HAP-1 (cell line): ENCODE measurements around the gene SPATA19.

Experiments used
- DNase-seq, 2 experiments: peaks; one replicate each; pipeline ENCODE4 v3.0.0-alpha.2; 2016 to 2020; ENCODE audit warnings: low spot score in 2 of 2
- H3K27me3 ChIP-seq: fragments of 250-450 bp; sonication (Bioruptor Pico); 2 replicates; pipeline ENCODE4 v1.5.1; 2020; ENCODE audit warnings: low read depth, mild to moderate bottlenecking, moderate library complexity
- H3K36me3 ChIP-seq: fragments of 250-450 bp; sonication (Bioruptor Pico); replicated peaks from 2 replicates; pipeline ENCODE4 v1.5.1; 2020; ENCODE audit warnings: mild to moderate bottlenecking
- H3K4me1 ChIP-seq: fragments of 250-450 bp; sonication (Bioruptor Pico); 2 replicates; pipeline ENCODE4 v1.5.1; 2020; ENCODE audit warnings: mild to moderate bottlenecking
- H3K4me3 ChIP-seq: fragments of 250-450 bp; sonication (Bioruptor Pico); 2 replicates; pipeline ENCODE4 v1.5.1; 2020; ENCODE audit warnings: mild to moderate bottlenecking, moderate library complexity
- H3K9me3 ChIP-seq: fragments of 250-450 bp; sonication (Bioruptor Pico); 2 replicates; pipeline ENCODE4 v1.5.1; 2020; ENCODE audit warnings: mild to moderate bottlenecking, moderate library complexity
- in situ Hi-C: fragments of 300-500 bp; cut with MboI; formaldehyde crosslinking; loops from 3 replicates; pipeline ENCODE4 v1.14.3; 2020; ENCODE audit warnings: low sequenced_read_pairs, inconsistent platforms, mixed read lengths

The SPATA19 gene, protein sequence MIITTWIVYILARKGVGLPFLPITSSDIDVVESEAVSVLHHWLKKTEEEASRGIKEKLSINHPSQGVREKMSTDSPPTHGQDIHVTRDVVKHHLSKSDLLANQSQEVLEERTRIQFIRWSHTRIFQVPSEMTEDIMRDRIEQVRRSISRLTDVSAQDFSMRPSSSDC

GRCh38 chr11:133845413-133845812 is at the start of gene SPATA19:
Gene SPATA19 (minus strand): TSS chr11:133845513. CDS start chr11:133845446, 67 bp downstream.
- Histone ChIP-seq H3K4me1 (no peaks in the 10 kb centered on the region), H3K9me3 (no peaks in the 10 kb centered on the region), H3K36me3 (no peaks in the 10 kb centered on the region), H3K4me3 (no peak within 1 kb of the TSS), H3K27me3 (peaks cover 14% of the 10 kb centered on the region; the same call in 1 of the 2 replicates)
- in situ Hi-C loops = no loop called here
- DNase-seq = no peak

GRCh38 chr11:133895061-133895479 is 49.8 kb upstream of the SPATA19 start:
- no peaks in the 10 kb centered on the region for H3K36me3 ChIP-seq
- H3K4me3 ChIP-seq = no peak overlapping the region
- H3K4me1 ChIP-seq = no peaks in the 10 kb centered on the region
- in situ Hi-C loops = no loop called here
- H3K9me3 ChIP-seq = no peaks in the 10 kb centered on the region
- no peaks in the 10 kb centered on the region for H3K27me3 ChIP-seq
- no peak for DNase-seq

DNA sequence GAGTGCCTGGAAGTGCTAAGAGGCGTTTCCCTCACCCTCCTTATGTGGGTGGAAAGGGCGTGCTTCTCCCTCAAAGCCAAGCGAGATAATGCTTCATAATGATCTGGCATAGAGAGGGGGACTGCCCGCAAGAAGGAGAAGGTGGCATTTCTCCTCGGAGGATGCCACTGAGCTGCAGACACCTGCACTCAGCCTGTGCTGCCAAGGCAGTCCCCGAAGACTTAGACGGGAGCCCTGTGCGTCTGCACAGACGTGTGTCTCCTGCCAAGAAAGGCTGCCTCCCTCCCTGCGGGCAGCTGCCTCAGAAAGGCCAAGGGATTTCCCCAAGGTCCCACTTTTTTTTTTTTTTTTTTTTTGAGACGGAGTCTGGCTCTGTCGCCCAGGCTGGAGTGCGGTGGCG is 48.1 kb upstream of the SPATA19 start:
- H3K27me3 ChIP-seq = peaks cover 5% of the 10 kb centered on the region; the same call in 1 of the 2 replicates
- no peaks in the 10 kb centered on the region for H3K4me1 ChIP-seq
- H3K9me3 ChIP-seq = no peaks in the 10 kb centered on the region
- in situ Hi-C loops = no loop called here
- no peak overlapping the region for H3K4me3 ChIP-seq
- H3K36me3 ChIP-seq = no peaks in the 10 kb centered on the region
- no peak for DNase-seq

- H3K4me1 ChIP-seq = no peaks in the 10 kb centered on the region
- in situ Hi-C loops = no loop called here
- H3K4me3 ChIP-seq = no peak overlapping the region
- H3K27me3 ChIP-seq = peaks cover 5% of the 10 kb centered on the region; the same call in 1 of the 2 replicates
- no peaks in the 10 kb centered on the region for H3K36me3 ChIP-seq
- H3K9me3 ChIP-seq = no peaks in the 10 kb centered on the region
- DNase-seq = no peak
These were observed 47.5 kb upstream of the SPATA19 start for GRCh38 chr11:133892584-133893380.

DNA sequence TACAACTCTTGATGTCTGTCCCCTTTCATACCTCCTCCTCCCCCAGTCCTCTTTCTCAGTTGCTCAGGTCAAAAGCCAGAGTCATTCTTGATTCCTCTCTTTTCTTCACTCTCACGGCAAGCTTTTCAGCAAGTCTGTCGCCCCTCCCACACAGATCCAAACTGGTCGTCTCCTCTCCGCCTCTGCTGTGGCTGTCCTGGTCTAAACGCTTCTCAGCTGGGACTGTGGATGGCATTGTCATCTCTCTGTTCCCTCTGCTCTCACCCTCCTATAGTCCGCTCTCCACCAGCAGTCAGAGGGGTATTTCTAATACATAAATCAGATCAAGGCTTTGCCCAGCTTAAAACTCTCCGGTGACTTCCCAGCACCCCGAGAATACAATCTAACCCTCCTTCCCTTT is 46.8 kb upstream of the SPATA19 start:
- Histone ChIP-seq H3K9me3 (no peaks in the 10 kb centered on the region), H3K4me1 (no peaks in the 10 kb centered on the region), H3K27me3 (peaks cover 5% of the 10 kb centered on the region; the same call in 1 of the 2 replicates), H3K4me3 (no peak overlapping the region), H3K36me3 (no peaks in the 10 kb centered on the region)
- in situ Hi-C loops = no loop called here
- no peak for DNase-seq

DNA sequence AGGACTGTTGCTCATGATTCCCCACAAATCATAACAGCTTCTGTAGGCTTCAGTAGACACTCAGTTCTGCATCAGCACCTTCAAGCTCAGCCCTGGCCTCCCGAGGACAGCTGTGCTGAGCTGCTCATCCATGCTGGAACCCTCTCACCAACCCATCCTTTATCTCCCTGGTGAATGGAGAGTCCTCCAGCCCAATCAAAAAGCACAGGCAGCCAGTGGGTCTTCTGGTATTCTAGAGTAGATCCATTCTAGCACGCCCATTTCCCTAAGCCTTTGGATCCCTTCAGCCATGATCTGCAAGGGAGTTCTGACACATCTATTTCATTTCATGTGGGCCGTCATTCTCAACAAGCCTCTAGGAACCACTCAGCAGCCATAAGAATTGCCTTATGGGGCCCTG is 44.6 kb upstream of the SPATA19 start:
- Histone ChIP-seq H3K4me3 (no peak overlapping the region), H3K27me3 (peaks cover 5% of the 10 kb centered on the region; the same call in 1 of the 2 replicates), H3K36me3 (no peaks in the 10 kb centered on the region), H3K9me3 (no peaks in the 10 kb centered on the region), H3K4me1 (no peaks in the 10 kb centered on the region)
- in situ Hi-C loops = no loop called here
- no peak for DNase-seq

GRCh38 chr11:133889188-133889587 is 43.9 kb upstream of the SPATA19 start:
- DNase-seq = no peak
- Histone ChIP-seq H3K9me3 (no peaks in the 10 kb centered on the region), H3K4me3 (no peak overlapping the region), H3K27me3 (peaks cover 5% of the 10 kb centered on the region; the same call in 1 of the 2 replicates), H3K36me3 (no peaks in the 10 kb centered on the region), H3K4me1 (no peaks in the 10 kb centered on the region)
- in situ Hi-C loops = no loop called here

DNA sequence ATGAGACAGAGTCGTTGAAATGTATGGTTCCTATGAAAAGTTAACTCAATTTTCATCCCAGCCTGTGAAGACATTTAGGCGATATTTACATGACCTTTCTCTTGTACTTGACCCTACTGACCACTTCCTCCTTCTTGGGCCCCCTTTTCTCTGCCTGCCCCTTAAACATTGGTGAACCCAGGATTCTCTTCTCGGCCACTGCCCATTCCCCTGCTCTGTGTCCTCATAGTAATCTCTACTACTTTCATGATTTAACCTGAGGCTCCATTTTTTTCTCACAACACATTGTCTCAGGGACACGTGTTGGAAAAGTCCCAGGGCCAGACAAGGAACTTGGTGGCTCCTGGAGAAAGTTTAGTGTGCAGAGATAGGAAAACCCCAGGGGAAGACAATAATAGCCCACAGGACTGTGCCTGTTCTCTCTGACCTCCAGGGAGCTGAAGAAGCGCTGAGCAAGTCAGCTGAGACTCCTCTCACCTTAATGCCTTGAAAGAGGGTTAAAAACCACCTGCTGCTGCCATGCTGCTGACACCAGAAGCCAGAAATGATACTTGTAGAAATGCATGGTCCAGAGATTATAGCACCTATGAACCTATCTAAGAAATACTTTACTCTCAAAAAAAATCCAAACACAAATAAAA is 42.5 kb upstream of the SPATA19 start:
- Histone ChIP-seq H3K27me3 (peaks cover 5% of the 10 kb centered on the region; the same call in 1 of the 2 replicates), H3K4me3 (no peak overlapping the region), H3K36me3 (no peaks in the 10 kb centered on the region), H3K4me1 (no peaks in the 10 kb centered on the region), H3K9me3 (no peaks in the 10 kb centered on the region)
- no peak for DNase-seq
- in situ Hi-C loops = no loop called here

- no peak for DNase-seq
- Histone ChIP-seq H3K4me1 (no peaks in the 10 kb centered on the region), H3K9me3 (no peaks in the 10 kb centered on the region), H3K27me3 (peaks cover 5% of the 10 kb centered on the region; the same call in 1 of the 2 replicates), H3K4me3 (no peak overlapping the region), H3K36me3 (no peaks in the 10 kb centered on the region)
- in situ Hi-C loops = no loop called here
These were observed 40.7 kb upstream of the SPATA19 start for GRCh38 chr11:133886029-133886428.

GRCh38 chr11:133872160-133872559 is 26.8 kb upstream of the SPATA19 start:
- in situ Hi-C loops = no loop called here
- Histone ChIP-seq H3K9me3 (no peaks in the 10 kb centered on the region), H3K36me3 (no peaks in the 10 kb centered on the region), H3K4me3 (no peak overlapping the region), H3K4me1 (no peaks in the 10 kb centered on the region), H3K27me3 (no peaks in the 10 kb centered on the region)
- no peak for DNase-seq

DNA sequence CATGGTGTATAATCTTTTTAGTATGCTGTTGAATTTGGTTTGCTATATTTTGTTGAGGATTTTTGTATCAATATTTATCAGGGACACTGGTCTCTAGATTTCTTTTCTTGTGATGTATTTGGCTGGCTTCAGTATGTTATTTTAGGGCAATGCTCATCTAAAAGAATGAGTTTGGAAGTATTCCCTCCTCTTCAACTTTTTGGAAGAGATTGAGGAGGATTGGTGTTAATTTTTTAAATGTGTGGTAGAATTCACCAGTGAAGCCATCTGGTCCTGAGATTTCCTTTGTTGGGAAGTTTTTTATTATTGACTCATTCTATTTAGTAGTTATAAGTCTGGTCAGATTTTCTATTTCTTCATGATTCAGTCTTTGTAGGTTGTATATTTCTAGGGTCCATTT is 22.1 kb upstream of the SPATA19 start:
- H3K4me3 ChIP-seq = no peak overlapping the region
- DNase-seq = no peak
- H3K4me1 ChIP-seq = no peaks in the 10 kb centered on the region
- no peaks in the 10 kb centered on the region for H3K9me3 ChIP-seq
- no peaks in the 10 kb centered on the region for H3K36me3 ChIP-seq
- H3K27me3 ChIP-seq = no peaks in the 10 kb centered on the region
- in situ Hi-C loops = no loop called here

- in situ Hi-C loops = no loop called here
- no peaks in the 10 kb centered on the region for H3K9me3 ChIP-seq
- no peaks in the 10 kb centered on the region for H3K4me1 ChIP-seq
- no peaks in the 10 kb centered on the region for H3K36me3 ChIP-seq
- no peaks in the 10 kb centered on the region for H3K27me3 ChIP-seq
- no peak overlapping the region for H3K4me3 ChIP-seq
- no peak for DNase-seq
These were observed 20.2 kb upstream of the SPATA19 start for GRCh38 chr11:133865466-133865865.

DNA sequence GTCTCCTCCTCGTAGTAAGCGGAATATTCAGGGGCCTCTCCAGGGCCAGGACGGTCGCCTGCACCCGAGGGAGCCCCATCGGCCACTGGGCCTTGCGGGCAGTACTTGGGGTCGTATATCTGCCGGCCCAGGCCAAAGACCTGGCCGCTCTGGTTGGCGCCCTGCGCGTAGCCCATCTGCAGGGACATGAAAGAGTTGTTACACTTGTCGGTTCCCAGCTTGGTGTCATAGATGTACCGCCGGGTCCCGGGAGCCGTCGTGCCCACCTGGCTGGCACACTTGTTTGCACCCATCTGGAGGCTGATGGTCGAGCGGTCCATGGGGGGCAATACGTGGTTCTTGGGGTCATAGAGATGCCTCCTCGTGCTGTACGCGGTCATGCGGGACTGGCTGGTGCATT is 19.4 kb upstream of the SPATA19 start:
- no peak for DNase-seq
- H3K9me3 ChIP-seq = no peaks in the 10 kb centered on the region
- H3K4me3 ChIP-seq = no peak overlapping the region
- no peaks in the 10 kb centered on the region for H3K27me3 ChIP-seq
- in situ Hi-C loops = no loop called here
- no peaks in the 10 kb centered on the region for H3K36me3 ChIP-seq
- H3K4me1 ChIP-seq = no peaks in the 10 kb centered on the region

- Histone ChIP-seq H3K27me3 (no peaks in the 10 kb centered on the region), H3K4me3 (no peak overlapping the region), H3K36me3 (no peaks in the 10 kb centered on the region), H3K4me1 (no peaks in the 10 kb centered on the region), H3K9me3 (no peaks in the 10 kb centered on the region)
- no peak for DNase-seq
- in situ Hi-C loops = no loop called here
These were observed 14.8 kb upstream of the SPATA19 start for GRCh38 chr11:133860151-133860550.
